HG02870 (cell line): ENCODE results near the gene SSTR3.
A peak's percentile ranks its signal among the peaks of the same experiment; 100 is the strongest.
"Not testable (repeated sequence)": the region's sequence is repeated elsewhere in the genome, so short reads cannot be mapped to it uniquely, and the experiment has no call there.

Experiments used
- ATAC-seq: cut with Tn5 transposase; IDR thresholded peaks from one replicate; pipeline ENCODE4 v1.9.1; 2021; ENCODE audit warnings: mild to moderate bottlenecking, moderate library complexity; ENCODE audit not compliant: unreplicated experiment

Gene SSTR3

DNA sequence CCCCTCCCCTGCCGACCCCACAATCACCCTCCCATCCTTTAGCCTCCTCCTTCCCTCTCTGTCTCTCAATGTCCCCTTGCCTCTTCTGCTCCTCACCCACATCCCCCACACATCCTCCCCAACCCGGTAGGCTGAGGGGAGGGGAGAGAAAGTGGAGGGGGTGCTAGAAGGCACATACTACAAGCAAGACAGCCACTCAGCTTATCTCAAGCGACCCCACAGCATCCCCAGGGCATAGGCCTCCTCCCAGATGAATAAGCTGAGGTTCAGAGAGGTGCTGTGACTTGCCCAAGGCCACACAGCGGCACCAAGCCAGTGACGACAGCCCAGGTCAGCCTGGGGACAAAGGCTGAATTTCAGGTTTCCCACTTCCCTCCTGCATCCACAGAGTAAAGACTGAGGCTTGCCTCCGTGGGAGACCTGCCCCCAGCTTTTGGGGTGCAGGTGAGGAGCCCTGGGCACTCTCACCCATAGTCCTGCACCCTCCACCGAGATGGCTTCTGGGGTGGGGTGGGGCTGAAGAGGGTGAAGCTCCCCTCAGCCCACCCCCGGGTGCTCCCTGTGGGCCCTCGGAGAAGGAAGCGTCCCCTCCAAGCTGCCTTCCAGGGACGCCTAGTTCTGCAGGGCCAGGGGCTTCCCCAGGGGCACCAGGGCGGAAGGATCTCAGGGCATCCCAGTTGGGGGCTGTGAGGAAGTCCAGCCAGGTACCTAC lies 31.3 kb upstream of the SSTR3 start:
- ATAC-seq, result peak; percentile 12

DNA sequence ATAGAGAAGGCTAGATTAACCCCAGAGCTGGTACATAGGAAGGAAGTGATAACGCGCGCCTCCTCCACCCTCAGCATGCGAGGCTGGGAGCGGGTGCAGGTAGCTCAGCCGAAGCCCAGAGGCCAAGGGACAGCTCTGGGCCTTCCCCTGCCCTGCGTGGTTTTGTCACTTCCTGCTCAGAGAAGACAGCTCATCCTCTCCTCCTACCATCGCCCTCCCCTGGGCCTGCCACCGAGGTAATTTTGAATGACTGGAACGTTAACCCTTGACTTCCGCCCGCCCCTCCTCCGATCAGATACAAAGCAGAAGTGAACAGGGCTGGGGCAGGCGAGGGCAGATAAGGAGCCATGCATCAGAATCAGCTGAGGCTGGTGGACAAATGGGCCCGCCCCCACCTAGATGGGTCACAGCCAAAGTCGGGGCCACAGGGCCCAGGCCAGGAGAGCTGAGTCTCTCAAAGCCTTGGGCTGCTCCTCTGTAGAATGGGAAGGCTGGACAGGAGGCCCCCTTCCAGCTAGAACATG lies 30.2 kb upstream of the SSTR3 start:
- peak; percentile 67 for ATAC-seq

DNA sequence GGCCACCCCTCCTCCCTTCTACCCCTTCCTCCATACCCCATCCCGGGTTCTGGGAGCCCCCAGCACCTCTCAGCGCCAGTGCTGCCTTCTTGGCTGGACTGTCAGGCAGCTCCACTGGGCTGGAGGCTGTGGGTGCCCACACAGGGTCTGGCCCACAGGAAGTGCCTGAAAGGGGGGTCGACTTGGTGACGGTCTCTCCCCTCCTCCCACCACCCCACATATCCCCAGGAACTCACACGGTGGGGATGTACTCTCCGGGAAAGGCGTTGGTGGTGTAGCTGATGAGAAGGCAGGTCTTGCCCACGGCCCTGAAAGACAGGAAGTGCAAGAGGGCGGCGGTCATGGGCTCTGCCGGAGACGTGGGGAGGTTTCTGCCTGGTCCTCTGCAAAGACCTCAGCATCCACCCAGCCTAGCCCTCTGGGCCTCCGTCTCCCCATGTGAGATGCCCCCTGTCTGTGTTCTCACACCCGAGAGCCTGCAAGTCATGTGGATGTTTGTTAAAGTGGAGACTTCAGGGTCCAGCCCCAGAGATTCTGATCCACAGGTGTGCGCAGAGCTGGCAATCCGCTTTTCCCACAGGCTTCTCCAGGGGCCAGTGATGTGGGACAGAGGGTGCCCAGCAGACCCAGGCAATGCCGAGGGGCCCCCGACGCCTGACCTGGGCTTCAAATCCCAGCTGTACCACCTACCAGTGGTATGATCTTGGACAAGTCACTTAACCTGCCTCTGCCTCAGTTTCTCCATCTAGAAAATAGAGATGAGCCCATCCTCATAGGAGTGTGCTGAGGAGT lies 29.3 kb upstream of the SSTR3 start:
- no peak for ATAC-seq

DNA sequence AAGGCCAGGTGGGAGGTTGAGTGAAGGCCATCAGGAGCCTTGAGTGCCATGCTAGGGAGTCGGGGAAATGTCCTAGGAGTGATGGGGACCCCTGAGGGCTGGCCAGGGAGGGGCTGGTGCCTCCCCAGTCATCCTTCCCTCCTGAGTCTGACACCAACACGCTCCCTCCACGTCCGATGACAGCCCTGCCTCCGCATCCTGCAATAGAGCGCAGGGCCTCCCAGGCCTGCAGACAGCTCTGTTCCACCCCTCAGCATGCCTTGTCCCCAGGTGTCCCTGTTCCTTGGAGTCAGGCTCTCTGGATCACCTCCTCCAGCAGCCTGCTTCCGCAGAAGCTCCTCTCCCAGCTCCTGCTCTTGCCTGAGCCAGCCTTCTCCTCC lies 28.7 kb upstream of the SSTR3 start:
- no peak for ATAC-seq

DNA sequence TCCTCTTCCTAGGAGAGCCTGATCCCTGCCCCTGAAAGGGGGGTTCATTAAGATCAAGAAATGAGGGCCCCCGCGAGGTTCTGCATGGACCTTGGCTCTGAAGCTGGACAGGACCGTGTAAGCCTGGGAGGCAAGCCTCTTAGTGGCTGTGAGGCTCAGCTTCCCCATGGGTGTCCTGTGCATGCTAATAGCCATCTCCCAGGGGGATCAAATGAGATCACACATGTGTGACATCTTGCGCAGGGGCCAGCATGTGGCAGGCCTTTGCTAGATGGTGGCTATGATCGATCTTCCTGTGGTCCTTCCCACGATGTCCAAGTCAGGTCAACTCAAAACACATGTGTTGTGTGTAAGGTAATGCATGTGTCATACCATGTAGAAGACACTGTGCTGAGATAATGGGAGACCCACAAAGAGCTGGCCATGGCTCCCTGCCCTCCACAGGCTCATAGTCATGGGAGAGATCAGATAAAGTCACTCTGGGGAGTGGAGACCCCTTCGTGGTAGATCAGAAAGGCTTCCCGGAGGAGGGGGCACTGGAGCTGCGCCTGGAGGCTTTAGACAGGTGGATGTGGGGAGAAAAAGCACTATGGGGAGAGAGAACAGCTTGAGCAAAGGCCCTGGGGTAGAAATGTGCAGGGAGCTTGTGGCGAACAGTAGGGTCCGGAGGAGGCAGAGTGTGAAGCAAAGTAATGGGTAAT lies 28.1 kb upstream of the SSTR3 start:
- no peak for ATAC-seq

DNA sequence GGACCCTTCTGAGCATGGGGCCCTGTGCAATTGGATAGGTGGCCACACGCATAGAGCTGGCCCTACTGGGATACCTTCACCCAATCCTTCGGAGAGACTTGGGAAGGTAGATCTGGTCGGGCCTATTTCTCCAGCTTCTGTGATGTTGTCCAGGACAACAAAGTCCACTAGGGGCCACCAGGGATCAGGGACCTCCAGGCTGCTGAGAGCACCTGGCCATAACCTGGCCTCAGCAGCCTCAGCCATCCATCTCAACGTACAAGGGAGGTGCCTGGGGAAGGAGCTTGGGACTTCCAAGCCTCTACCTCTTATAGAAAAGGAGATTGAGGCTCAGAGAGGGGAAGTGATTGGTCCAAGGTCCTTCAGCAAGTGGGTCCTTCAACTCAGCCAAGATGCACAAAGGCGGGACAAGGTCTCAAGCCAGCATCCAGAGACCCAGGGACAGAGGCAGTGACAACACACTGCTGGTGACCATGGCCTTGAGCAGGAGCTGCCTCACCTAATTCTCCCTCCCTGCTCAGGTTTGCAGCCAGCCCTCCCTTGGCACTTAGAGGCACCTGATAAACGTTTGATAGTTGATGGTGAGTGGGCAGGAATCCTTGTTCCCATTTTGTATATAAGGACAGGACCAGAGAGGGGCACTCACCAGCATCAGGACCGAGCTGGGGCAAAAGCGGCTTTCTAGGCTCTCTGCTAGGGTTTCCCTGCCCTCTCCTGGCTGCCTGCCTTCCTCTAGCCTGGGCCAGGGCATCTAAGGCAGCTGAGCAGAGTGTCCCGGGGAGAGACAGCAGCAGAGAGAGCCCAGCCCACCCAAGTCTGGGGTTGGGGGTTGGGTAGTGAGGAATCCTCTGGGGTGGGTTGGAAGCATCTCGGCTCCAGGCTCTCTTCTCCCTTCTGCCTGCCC lies 27.3 kb upstream of the SSTR3 start:
- no peak for ATAC-seq

DNA sequence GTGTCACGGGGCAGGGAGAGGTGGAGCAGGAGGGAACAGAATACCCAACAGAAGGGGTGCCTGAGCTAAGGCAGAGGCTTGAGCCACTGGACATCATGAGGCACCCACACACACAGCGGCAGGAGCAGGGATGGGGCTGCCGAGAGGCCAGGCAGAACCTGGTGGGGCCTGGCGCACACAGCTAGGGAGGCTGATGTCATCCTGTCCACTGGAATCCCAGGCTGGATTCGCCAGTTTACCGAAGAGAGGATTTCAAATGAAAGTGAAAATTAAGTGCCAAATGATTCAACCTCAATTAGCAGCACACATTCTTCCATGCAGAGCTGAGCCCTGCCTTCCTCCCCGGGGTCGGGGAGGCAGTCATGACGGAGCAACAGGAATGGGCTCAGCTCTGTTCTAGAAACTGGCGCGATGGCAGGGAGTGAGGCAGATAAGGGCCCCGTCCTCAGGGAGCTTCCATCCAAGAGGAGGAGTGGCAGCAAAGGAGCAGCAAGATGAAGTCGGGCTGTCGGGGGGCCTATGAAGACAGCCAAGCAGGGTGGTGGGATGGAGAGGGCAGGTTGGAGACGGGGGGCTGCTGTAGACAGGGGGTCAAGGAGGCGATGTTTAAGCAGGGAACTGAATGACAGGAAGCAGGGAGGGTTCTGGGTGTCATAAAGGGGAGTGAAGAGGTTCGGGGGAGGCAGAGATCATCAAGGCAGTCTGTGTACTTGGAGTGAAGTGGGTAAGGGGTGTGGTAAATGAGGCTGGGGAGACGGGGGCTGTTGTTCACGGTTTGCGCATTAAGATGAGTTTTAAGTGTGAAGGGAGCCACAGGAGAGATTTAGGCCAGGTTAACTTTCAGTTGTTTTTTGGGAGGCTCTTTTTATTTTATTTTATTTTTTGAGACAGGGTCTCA lies 25.3 kb upstream of the SSTR3 start:
- no peak for ATAC-seq

DNA sequence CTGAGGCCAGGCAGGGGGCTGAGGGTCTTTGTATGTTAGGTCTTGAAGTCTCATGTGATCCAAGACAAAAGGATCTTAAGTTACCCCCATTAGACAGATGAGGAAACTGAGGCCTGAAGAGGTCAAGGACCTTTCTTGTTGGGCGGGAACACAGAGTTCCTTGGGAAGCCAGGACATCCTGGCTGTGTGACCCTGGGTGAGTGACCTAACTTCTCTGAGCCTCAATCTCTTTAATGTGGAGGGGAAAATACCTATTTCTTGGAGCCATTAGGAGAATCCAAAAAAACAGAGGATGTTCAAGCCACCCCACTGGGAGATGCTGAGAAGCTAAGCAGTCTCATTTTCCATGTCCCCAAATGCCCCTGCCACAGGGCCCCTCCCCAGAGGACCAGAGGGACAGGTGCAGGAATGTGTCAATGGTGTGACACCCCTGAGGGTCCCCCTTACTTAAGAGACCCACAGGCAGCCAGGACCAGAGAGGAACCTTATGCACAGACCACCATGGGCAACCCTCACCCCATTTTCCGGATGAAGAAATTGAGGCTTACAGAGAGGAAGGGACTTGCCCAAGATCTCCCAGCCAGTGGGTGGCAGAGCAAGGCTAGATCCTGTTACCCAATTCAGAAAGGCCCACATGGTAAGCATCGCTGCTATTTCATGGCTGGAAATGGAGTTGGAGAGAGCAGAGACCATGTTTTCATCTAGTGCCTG lies 23.8 kb upstream of the SSTR3 start:
- no peak for ATAC-seq

DNA sequence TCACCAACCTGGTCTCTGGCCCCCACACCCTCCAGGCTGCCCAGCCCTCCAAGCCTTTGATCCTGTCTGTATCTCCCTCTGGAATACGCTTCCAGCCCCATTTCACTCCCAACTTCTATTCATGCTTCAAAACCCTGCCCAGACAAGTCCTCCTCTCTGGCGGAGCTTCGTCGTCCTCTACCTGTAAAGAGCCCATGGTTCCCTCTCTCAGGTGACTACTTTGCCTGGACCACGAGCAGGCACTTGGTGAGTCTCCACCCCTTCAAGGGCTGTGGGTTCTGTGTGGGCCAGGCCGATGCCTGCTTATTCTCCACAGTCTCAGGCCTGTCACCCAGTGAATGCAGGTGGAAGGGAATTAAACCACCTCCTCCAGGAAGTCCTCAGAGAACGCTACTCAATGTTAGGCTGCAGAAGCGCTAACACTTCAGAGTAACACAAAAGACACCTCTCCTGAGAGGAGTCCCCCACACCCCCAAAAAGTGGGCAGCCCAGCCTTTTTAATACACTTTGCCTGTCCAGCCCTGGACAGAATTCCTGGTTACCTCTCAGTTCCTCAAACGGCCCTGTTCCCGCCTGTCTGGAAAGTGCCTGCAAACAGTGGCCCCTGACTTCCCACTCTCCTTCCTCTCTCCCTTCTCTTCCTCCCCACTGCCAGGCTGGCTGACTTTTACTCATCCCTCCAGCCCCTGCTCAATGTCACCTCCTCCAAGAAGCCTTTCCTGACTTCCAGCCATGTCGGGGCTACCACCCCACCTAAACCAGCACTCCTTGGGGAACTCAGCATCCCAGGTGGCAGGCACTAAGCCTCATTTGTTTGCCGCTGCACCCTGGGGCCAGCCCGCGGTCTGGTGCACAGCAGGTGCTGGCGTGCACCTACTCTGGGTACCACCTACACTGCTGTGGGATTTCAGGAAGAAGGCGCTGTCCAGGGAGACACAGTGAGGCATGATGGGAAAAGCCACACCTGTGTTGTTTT lies 22.7 kb upstream of the SSTR3 start:
- ATAC-seq, result no peak

DNA sequence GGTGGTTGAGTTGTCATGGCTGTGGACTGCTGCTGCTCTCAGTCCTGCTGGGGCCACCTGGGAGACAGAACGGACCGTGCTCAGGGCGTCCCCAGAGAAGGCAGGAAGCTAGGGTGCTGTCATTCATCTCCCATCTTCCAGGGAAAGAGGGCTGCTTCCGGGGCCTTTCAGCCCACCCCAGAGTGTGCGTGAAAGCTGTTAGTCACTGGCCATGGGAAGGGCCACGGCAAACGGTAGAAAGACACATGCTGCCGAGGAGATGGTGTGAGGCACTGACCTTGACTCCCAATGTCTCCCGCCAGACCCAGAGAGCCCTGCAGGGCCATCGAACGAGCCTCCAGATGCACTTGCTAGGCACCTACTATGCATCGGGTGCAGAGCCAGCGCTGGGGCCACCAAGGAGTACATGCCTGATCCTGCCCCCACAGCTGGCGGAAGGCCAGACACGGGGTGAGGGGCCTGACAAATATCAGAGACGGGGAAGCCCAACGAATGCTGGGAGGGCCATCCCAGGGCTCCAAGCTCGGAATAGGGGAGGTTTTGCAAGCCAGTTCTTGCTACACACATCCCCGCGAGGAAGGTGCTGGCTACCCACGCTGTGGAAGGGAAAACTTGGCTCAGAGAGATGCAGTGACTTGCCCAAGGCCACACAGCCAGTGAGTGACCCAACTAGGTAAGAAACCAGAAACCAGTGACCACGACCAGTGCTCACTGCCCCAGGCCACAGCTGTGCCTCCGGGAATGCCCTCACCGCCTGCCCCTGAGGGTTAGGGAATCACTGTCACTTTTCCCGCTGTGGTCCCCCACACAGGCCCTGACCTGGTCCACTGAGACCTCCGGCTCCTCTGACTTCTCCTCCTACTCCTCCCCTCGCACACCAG lies 21.7 kb upstream of the SSTR3 start:
- ATAC-seq, result no peak

DNA sequence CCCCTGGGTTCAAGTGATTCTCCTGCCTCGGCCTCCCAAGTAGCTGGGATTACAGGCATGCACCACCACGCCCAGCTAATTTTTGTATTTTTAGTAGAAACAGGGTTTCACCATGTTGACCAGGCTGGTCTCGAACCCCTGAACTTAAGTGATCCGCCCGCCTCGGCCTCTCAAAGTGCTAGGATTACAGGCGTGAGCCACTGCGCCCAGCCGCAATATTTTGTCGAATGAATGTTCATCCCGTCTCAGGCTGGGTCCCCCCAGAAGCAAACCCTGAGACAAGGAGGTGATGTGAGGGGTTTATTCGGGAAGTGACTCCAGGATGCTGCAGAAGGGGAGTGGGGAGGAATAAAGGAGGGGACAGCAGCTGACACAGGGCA lies 21.1 kb upstream of the SSTR3 start:
- ATAC-seq, result not testable (repeated sequence)

DNA sequence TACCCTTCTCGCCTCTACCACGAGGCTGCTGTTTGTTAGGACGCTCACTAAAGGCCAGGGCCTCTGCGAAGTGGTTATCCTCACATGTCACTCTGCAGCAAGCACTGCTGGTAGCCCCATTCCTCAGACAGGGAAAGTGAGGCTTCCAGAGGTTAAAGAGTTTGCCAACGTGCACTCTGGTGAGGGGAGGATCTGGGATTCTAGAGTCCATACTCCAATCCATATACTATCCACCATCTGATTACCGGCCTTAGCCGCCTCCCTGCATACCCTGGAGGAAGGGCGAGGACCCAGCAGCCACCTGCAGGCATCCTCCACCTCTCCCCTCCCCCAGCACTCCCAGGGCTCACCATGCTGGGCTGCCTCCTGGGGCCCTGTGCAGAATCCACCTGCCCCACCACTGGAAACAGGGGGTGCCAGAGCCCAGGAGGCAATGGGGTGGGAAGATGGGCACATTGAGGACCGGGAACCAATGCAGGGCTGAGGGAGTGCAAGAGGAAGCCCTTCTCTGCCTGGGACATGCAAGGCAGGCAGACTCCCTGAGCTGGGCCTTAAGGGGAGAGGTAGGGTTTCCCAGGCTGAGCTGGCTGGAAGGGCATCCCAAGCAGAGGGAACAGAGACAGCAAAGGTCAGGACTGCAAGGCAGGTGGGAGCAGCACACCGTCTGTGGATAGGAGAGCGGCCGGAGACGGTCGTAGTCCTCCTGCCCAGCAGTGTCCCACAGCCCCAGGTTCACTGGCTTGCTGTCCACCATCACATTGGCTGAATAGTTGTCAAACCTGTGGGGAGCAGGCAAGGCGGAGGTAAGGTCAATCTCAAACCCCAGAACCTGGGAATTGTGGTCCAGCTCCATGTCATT lies 20.1 kb upstream of the SSTR3 start:
- ATAC-seq, result no peak

DNA sequence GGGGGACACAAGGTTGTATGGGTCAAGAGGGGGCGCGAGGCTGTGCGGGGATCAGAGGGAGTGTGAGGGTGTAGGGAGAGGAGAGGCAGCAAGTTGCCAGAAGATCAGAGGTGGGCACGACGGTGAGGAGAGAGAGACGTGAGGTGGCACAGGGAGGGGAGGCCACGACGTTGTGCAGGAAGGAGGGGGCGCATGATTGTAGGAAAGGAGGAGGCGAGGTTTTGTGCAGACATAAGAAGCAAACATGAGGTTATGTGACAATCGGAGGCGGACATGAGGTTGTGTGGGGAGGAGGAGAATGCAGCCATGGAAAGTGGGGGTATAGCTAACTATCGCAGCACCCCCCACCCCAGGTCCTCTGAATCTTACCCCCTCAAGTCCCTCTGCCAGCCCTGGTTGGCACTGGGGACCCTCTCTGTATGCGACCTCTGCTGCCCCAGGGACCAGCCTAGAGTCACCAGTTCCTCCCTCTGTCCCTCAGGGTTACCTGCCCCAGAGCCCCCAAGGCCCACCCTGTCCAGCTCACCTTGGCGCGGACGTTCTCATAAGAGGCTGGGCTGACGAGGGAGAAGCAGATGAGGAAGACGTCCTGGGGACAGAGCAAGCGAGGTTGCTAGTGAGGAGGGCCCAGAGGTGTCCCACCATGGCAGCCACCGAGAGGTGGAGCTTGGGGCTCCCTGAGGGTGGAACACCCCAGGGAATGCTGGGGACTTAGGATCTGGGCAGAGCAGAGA lies 19.3 kb upstream of the SSTR3 start:
- ATAC-seq, result no peak

DNA sequence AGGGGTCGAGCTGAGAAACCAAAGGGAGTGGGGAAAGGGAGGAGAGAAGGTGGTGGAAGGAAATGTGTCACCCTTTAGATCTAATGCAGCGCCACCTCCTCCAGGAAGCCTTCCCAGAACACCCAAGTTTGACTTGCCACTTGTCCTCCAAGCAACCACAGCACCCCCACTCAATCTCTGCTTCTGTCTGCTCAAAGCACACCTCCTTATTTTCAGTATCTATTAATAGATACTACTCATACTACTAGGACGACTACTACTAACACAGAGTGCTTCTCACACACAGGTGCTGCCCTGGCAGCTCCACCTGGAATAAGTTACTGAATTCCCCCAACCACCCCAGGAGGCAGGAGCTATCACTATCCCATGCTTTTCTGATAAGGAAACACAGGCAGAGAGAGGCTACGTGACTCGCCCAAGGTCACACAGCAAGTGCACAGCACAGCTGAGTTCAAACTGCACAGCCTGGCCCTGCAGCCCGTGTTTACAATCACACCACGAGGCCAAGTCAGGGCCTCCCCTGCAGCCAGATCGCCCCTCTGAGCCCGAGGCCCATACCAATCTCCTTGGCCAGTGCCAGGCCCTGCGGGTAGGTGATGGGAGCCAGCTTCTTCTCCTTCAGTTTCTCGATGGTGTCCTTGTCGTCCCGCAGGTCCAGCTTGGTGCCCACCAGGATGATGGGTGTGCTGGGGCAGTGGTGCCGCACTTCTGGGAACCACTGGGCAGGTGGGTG lies 18.6 kb upstream of the SSTR3 start:
- no peak for ATAC-seq
